ENCODE results near the gene CCSAP.

The CCSAP gene

DNA sequence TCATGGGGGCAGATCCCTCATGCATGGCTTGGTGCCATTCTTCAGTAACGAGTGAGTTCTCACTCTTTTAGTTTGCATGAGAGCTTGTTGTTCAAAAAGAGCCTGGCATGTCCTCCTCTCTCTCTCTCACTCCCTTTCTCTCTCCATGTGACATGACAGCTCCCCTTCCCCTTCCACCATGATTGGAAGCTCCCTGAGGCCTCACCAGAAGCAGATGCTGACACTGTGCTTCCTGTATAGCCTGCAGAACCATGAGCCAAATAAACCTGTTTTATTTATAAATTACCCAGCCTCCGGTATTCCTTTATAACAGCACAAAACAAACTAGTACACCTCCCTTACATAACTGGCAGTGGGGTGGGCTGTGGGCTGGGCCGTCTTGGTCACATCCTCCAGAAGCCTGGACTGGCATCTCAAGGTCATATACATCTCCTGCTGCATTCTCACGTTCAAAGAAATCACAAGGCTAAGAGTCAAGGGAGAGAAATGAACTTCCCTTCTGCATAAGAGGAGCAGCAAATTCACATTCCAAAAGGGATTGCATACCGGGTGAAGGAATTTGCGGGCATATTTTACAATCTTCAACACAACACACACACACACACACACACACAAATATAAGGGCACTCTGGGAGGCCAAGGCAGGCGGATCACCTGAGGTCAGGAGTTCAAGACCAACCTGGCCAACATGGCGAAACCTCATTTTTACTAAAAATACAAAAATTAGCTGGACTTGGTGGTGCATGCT lies 2.3 kb upstream of the CCSAP start:
- no peak for TF ChIP-seq GATA3 (IDR thresholded peaks at IDR 0.05; ENCODE audit: low read depth, low read length)
- TF ChIP-seq GATA2 (IDR thresholded peaks at IDR 0.05; ENCODE audit: low read depth, low read length) = no peak

- TF ChIP-seq GATA3 (IDR thresholded peaks at IDR 0.05; ENCODE audit: low read depth, low read length) (no peak), GATA2 (IDR thresholded peaks at IDR 0.05; ENCODE audit: low read depth, low read length) (no peak)
These were observed 1.3 kb upstream of the CCSAP start for GRCh38 chr1:229344139-229344538.

DNA sequence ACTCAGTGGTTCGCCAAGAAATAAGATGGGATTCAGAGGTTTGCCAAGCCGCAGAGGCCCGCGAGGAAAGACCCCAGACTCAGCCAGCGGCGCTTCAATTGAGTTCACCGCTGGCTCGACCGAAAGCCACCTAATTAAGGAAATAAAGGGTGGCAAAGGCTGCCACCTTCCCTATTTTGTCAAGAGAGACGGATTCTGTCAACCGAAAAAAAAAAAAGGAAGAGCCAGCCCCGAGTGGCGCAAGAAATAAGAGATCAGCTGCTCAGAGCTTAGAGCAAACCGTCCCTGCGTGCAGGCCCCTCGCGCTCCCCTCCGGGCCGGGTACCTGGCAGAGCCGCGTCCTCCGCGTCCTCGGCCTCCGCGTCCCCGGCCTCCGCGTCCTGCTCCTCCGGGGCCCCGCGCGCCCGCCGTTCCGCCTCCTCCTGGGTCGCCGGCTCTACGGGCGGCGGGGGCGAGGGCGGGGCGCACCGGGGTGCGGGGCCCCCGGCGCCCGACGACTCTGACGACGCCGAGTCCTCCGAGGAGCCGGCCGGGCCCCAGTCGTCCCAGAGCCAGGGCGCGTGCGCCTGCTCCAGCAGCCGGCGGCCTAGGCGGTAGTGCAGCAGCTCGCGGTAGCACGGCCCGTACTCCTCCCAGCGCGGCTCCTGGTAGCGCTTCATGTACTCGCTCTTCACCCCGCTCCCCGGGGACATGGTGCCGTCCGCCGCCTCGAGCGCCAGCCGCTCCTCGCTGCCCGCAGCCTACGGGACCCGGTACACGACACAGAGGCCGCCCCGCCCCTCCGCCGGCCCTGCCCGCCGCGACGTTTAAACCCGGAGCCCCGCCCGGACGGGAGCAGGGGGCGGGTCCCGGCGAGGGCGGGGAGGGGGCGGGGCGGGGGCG lies 832 bp downstream of the CCSAP start:
- TF ChIP-seq GATA2 (IDR thresholded peaks at IDR 0.05; ENCODE audit: low read depth, low read length) (no peak), GATA3 (IDR thresholded peaks at IDR 0.05; ENCODE audit: low read depth, low read length) (no peak)

DNA sequence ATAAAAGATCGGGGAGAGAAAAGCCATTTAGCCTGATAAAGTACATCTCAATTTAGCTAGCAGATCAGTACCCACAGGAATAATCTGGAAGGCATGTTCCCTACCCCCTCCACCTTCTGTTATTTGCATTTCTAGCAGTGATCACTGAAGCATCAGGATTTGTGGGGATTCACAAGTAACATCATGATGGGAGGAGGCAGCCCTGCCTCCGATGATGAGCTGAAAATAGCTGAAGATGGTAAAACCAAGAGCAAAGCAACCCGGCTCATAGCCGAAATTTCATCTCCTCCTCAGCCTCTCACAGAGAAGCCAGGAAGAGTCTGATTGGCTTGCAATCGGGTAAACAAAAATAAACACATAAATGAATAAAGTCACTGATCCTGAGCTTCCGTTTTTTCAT lies 2.4 kb downstream of the CCSAP start:
- no peak for TF ChIP-seq GATA3 (IDR thresholded peaks at IDR 0.05; ENCODE audit: low read depth, low read length)

- TF ChIP-seq GATA3 (IDR thresholded peaks at IDR 0.05; ENCODE audit: low read depth, low read length) (no peak), GATA2 (IDR thresholded peaks at IDR 0.05; ENCODE audit: low read depth, low read length) (no peak)
These were observed 3.3 kb downstream of the CCSAP start for GRCh38 chr1:229339520-229339919.

- no peak for TF ChIP-seq GATA2 (IDR thresholded peaks at IDR 0.05; ENCODE audit: low read depth, low read length)
- TF ChIP-seq GATA3 (IDR thresholded peaks at IDR 0.05; ENCODE audit: low read depth, low read length) = no peak
These were observed 3.8 kb downstream of the CCSAP start for GRCh38 chr1:229339086-229339485.

- TF ChIP-seq GATA3 (IDR thresholded peaks at IDR 0.05; ENCODE audit: low read depth, low read length) = no peak
- no peak for TF ChIP-seq GATA2 (IDR thresholded peaks at IDR 0.05; ENCODE audit: low read depth, low read length)
These were observed 6.5 kb downstream of the CCSAP start for GRCh38 chr1:229336345-229336744.

- TF ChIP-seq GATA2 (IDR thresholded peaks at IDR 0.05; ENCODE audit: low read depth, low read length) = no peak
- TF ChIP-seq GATA3 (IDR thresholded peaks at IDR 0.05; ENCODE audit: low read depth, low read length) = no peak
These were observed 8.1 kb downstream of the CCSAP start for GRCh38 chr1:229334716-229335115.

DNA sequence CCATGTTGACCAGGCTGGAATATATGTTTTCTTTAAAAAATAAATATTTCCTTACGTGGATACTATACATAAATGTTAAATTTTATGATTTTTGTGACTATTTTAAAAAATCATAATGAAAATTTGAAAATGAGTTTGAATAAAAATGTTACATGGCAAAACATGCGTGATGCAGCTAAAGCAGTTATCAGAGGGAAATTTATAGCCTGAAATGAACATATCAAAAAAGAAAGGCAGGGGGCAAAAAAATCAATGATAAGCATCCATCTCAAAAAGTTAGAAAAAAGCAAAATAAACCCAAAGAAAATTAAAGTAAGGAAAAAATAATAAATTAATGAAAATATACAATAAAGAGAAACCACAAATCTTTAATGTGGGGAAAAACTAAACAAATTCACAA lies 8.6 kb downstream of the CCSAP start:
- no peak for TF ChIP-seq GATA3 (IDR thresholded peaks at IDR 0.05; ENCODE audit: low read depth, low read length)
- TF ChIP-seq GATA2 (IDR thresholded peaks at IDR 0.05; ENCODE audit: low read depth, low read length) = no peak

DNA sequence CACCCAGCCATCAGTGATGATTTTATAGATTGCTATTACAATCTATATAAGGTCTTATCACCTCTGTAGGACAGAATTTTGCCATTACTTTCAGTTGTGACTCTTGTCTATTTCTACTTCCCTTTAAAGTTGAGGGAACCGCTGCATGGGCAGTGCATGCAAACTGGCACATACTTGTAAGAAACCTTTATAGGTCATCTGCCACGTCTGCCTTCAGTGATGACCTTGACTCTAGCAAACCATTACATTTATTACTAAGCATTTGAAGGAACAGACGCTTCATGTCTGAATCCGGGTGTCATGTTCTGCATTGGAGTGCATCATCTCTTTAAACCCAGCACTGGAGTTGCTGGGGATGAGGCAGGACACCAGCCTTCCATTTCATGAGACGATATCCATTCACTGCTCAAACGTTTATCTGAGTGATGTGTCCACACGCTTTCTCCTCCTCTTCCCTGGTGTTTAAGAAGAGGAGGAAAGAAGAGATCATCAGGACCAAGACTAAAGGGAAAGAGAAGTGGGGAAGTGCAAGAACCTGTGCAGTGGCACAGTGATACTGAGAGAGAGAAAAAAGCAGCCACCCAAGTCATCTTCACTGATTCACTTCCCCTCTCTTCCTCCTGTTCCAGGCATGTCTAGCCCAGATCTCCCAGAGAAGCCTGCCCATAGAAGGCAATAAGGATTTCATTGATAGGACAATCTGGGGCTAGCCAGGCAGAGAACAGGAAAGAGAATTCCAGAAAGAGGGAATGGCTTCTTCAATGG lies 14.1 kb downstream of the CCSAP start:
- TF ChIP-seq GATA2 (IDR thresholded peaks at IDR 0.05; ENCODE audit: low read depth, low read length) (no peak), GATA3 (IDR thresholded peaks at IDR 0.05; ENCODE audit: low read depth, low read length) (no peak)

DNA sequence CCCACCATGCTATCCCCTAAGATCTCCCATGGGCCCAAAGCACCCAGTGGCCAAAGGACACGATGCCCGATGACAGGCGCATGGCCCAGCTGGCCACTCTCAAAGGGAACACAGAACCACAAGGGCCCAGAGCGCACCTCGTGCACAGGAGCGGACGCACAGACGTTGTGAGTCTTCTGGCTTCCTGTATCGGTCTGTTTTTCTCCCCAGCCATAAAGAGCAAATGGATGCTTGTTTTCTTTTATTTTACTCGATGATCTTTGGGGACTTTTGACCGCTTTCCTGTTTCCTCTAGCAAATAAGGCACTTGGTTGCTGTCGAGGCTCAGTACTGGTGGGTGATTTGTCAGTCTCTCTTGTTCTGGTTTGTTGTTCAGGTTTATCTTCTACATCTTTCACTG lies 16.2 kb downstream of the CCSAP start:
- TF ChIP-seq GATA3 (IDR thresholded peaks at IDR 0.05; ENCODE audit: low read depth, low read length) (no peak), GATA2 (IDR thresholded peaks at IDR 0.05; ENCODE audit: low read depth, low read length) (no peak; the same call in 1 of the 2 replicates)

GRCh38 chr1:229325853-229326487 lies 16.9 kb downstream of the CCSAP start:
- no peak for TF ChIP-seq GATA2 (IDR thresholded peaks at IDR 0.05; ENCODE audit: low read depth, low read length)
- TF ChIP-seq GATA3 (IDR thresholded peaks at IDR 0.05; ENCODE audit: low read depth, low read length) = no peak

DNA sequence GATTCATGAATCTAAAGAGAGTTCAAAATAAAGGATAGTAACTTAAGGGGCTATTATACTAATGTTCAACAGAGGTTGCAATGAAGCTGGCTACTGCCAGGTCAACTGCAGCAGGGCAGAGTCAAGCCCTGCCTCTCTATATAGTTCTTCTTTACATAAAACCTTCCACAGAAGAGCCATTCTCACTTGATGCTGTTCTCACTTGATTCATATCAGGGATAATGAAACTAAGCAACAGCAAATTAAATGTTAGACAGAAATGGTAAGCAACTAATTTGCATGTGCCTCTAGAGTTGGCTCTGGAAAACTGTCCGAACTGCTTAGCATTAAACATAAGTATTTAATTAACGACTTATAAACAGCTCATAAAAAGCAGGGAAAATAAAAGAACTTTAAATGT lies 17.4 kb downstream of the CCSAP start:
- TF ChIP-seq GATA3 (IDR thresholded peaks at IDR 0.05; ENCODE audit: low read depth, low read length) (no peak), GATA2 (IDR thresholded peaks at IDR 0.05; ENCODE audit: low read depth, low read length) (no peak)

Measured in SH-SY5Y (cell line).